SK-N-SH treated with all-trans-retinoic acid at 6 μM for 48 hours (cell line): Measurements from ENCODE around the gene ZRANB2.

Source experiments
- TF ChIP-seq, protein P1 (sequence below): fragments of 250-450 bp; sonication (Bioruptor Pico); IDR thresholded peaks from 2 replicates; pipeline ENCODE4 v1.8.0; 2021; ENCODE audit warnings: low read depth, mild to moderate bottlenecking, moderate library complexity, borderline replicate concordance

Gene ZRANB2

GRCh38 chr1:71014178-71014579 lies 66.7 kb downstream of the ZRANB2 start (continued):
- TF ChIP-seq, protein P1, sequence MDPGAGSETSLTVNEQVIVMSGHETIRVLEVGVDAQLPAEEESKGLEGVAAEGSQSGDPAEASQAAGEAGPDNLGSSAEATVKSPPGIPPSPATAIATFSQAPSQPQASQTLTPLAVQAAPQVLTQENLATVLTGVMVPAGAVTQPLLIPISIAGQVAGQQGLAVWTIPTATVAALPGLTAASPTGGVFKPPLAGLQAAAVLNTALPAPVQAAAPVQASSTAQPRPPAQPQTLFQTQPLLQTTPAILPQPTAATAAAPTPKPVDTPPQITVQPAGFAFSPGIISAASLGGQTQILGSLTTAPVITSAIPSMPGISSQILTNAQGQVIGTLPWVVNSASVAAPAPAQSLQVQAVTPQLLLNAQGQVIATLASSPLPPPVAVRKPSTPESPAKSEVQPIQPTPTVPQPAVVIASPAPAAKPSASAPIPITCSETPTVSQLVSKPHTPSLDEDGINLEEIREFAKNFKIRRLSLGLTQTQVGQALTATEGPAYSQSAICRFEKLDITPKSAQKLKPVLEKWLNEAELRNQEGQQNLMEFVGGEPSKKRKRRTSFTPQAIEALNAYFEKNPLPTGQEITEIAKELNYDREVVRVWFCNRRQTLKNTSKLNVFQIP (CRISPR knock-in tag): no peak
